ENCODE data around the gene ZGPAT.

ZGPAT gene

DNA sequence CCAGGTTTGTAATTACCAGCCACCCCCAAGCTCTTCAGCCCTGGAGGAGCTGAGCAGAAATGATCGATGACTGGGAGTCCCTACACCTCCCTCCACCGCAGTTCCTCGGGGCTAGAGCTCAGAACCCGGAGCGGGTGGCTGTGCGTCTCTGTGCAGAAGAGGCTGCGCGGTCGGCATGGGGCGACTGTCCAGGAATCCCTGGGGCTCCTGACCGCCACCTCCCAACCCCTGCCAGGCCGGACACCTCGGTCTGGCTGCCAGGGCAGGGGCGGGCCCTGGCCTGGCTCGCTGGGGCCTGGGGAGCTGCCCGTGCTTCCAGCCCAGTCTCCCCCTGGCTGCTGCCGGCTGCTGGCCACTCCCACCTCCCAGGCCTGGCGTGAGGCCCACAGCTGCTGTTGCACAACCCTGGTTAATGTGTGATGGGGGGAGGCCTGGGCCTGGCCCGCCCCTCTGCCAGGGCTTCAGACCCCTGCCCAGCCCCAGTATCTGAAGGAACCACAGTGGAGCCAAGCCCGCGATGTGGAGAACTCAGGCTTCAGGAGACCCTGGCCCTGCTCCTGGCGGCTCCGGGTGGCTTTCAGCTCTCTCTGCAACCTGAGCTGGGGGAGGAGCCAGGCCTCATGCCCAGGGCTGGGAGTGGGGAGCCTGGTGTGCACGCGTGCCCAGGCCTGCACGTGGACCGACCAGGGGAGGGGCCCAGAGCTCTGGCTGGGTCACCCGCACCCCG lies 33.0 kb downstream of the ZGPAT start:
- H3K27me3 ChIP-seq (ENCODE audit: control insufficient read depth, insufficient read depth, low read length), result no peaks in the 10 kb centered on the region
- H3K36me3 ChIP-seq (ENCODE audit: control insufficient read depth, low read depth, low read length), result peaks cover 5% of the 10 kb centered on the region
- no peak overlapping the region for H3K27ac ChIP-seq (ENCODE audit: low read length)
- no peaks in the 10 kb centered on the region for H3K9me3 ChIP-seq (ENCODE audit: control insufficient read depth, low read depth, low read length)
- H3K4me3 ChIP-seq (ENCODE audit: low read length), result peak overlapping the region; percentile 75
- peaks cover 4% of the 10 kb centered on the region for H3K4me1 ChIP-seq (ENCODE audit: control insufficient read depth, low read depth, low read length)
- H3K9ac ChIP-seq (ENCODE audit: low read length), result peak overlapping the region; percentile 48

DNA sequence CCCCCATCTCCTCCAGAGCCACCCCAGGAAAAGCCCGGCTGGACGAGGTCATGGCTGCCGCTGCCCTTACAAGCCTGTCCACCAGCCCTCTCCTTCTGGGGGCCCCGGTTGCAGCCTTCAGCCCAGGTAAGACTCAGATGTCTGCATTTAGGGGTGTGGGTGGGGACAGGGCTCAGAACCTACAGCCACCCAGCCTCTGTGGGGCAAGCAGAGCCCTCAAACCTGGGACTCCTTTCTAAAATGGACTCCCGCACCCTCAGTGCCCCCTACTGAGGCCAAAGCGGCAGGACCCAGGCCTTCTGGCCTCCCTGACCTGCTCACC lies 33.5 kb downstream of the ZGPAT start:
- peaks cover 5% of the 10 kb centered on the region for H3K36me3 ChIP-seq (ENCODE audit: control insufficient read depth, low read depth, low read length)
- no peaks in the 10 kb centered on the region for H3K27me3 ChIP-seq (ENCODE audit: control insufficient read depth, insufficient read depth, low read length)
- peak overlapping the region; percentile 75 for H3K4me3 ChIP-seq (ENCODE audit: low read length)
- H3K9me3 ChIP-seq (ENCODE audit: control insufficient read depth, low read depth, low read length), result no peaks in the 10 kb centered on the region
- peak overlapping the region; percentile 48 for H3K9ac ChIP-seq (ENCODE audit: low read length)
- peaks cover 4% of the 10 kb centered on the region for H3K4me1 ChIP-seq (ENCODE audit: control insufficient read depth, low read depth, low read length)
- H3K27ac ChIP-seq (ENCODE audit: low read length), result no peak overlapping the region

DNA sequence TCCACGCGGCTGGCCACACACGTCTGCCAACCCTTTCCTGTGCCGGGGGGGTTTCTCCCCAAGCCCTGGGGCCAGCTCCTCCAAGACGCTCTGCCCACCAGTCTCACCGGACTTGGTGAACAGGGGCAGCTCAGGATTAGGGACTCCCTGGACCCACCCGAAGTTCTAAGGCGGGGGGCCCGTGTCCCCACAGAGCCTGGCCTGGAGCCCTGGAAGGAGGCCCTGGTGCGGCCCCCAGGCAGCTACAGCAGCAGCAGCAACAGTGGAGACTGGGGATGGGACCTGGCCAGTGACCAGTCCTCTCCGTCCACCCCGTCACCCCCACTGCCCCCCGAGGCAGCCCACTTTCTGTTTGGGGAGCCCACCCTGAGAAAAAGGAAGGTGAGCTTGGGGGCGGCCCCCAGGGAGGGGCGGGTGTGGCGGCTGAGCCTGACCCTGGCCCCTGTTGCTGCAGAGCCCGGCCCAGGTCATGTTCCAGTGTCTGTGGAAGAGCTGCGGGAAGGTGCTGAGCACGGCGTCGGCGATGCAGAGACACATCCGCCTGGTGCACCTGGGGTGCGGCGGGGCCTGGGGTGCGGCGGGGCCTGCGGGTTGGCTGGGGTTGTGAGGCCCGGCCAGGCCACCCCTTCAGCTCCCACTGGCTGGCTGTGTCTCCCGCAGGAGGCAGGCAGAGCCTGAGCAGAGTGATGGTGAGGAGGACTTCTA lies 34.0 kb downstream of the ZGPAT start:
- no peak overlapping the region for H3K27ac ChIP-seq (ENCODE audit: low read length)
- H3K9ac ChIP-seq (ENCODE audit: low read length), result no peak overlapping the region
- peaks cover 4% of the 10 kb centered on the region for H3K4me1 ChIP-seq (ENCODE audit: control insufficient read depth, low read depth, low read length)
- peak overlapping the region; percentile 75 for H3K4me3 ChIP-seq (ENCODE audit: low read length)
- peaks cover 5% of the 10 kb centered on the region for H3K36me3 ChIP-seq (ENCODE audit: control insufficient read depth, low read depth, low read length)
- H3K27me3 ChIP-seq (ENCODE audit: control insufficient read depth, insufficient read depth, low read length), result no peaks in the 10 kb centered on the region
- H3K9me3 ChIP-seq (ENCODE audit: control insufficient read depth, low read depth, low read length), result no peaks in the 10 kb centered on the region

DNA sequence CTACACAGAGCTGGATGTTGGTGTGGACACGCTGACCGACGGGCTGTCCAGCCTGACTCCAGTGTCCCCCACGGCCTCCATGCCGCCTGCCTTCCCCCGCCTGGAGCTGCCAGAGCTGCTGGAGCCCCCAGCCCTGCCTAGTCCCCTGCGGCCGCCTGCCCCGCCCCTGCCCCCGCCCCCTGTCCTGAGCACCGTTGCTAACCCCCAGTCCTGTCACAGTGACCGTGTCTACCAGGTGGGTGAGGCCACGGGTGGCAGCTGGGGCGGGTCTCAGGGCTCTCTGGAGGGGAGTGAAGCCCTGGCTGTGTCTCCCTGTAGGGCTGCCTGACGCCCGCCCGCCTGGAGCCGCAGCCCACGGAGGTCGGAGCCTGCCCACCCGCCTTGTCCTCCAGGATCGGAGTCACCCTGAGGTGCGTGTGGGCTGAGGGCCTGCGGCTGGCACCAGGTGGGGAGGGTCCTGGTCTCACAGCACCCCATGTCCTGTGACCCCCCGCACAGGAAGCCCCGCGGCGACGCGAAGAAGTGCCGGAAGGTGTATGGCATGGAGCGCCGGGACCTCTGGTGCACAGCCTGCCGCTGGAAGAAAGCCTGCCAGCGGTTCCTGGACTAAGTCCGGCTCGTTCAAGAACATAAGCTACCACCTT lies 34.7 kb downstream of the ZGPAT start:
- peaks cover 4% of the 10 kb centered on the region for H3K4me1 ChIP-seq (ENCODE audit: control insufficient read depth, low read depth, low read length)
- no peak overlapping the region for H3K4me3 ChIP-seq (ENCODE audit: low read length)
- no peak overlapping the region for H3K9ac ChIP-seq (ENCODE audit: low read length)
- H3K9me3 ChIP-seq (ENCODE audit: control insufficient read depth, low read depth, low read length), result no peaks in the 10 kb centered on the region
- peaks cover 5% of the 10 kb centered on the region for H3K36me3 ChIP-seq (ENCODE audit: control insufficient read depth, low read depth, low read length)
- no peaks in the 10 kb centered on the region for H3K27me3 ChIP-seq (ENCODE audit: control insufficient read depth, insufficient read depth, low read length)
- H3K27ac ChIP-seq (ENCODE audit: low read length), result no peak overlapping the region

DNA sequence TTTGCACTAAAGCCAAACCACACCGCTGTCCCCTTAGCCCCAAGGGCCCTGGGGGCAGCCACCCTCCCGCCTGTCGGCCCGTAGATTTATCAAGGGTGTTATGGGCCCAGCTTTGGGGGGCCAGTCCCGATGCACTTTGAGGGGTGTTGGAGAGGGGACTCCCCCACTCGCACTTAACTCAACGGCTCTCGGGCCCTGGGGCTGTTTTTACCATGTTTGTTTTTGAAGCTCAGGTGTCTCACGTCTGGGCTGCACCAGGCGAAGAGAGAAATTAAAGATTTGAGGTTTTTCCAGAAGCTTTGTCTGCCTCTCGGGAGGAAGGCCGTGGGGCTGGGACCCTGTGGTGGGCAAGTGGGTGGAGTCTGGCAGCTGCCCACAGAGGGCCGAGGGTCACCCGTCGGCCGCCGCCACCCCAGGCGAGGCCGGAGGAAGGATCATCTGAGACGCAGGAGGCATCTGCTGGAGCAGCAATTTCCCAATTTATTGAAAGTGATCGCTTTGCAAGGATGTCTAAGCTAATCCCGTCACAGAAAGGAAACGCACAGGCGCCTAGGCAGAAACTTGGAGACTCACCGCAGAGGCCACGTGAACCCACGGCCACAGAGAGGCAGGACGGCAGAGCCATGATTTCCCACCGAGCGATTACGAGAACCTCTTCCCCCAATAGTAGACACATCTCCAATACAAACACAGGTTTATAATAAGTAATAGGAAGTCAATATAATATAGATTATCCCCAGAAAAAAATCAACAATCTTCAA lies 35.6 kb downstream of the ZGPAT start:
- Histone ChIP-seq H3K4me3 (ENCODE audit: low read length) (no peak overlapping the region), H3K36me3 (ENCODE audit: control insufficient read depth, low read depth, low read length) (peaks cover 5% of the 10 kb centered on the region), H3K9ac (ENCODE audit: low read length) (no peak overlapping the region), H3K4me1 (ENCODE audit: control insufficient read depth, low read depth, low read length) (peaks cover 4% of the 10 kb centered on the region), H3K27ac (ENCODE audit: low read length) (no peak overlapping the region), H3K27me3 (ENCODE audit: control insufficient read depth, insufficient read depth, low read length) (no peaks in the 10 kb centered on the region), H3K9me3 (ENCODE audit: control insufficient read depth, low read depth, low read length) (no peaks in the 10 kb centered on the region)

DNA sequence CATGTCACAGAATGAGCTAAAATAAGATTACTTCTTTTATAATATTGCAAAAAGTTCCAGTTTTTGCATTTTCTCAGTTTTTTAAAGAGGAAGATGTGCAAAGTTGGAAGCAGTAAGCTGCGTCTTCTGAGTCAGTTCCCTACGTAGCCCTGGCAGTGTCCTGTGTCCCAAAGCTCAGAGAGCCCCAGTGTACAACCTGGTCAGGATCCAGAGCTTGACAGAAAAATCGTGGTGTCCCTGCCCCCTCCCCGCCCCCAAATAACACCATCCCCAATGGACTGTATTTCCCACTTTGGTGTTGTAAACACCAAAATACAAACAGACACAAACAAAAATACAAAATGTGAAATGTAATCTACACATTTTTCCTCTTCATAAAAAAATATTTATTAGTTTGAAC lies 36.3 kb downstream of the ZGPAT start:
- H3K27ac ChIP-seq (ENCODE audit: low read length), result no peak overlapping the region
- no peaks in the 10 kb centered on the region for H3K9me3 ChIP-seq (ENCODE audit: control insufficient read depth, low read depth, low read length)
- H3K4me3 ChIP-seq (ENCODE audit: low read length), result no peak overlapping the region
- peaks cover 5% of the 10 kb centered on the region for H3K36me3 ChIP-seq (ENCODE audit: control insufficient read depth, low read depth, low read length)
- H3K9ac ChIP-seq (ENCODE audit: low read length), result no peak overlapping the region
- peaks cover 4% of the 10 kb centered on the region for H3K4me1 ChIP-seq (ENCODE audit: control insufficient read depth, low read depth, low read length)
- no peaks in the 10 kb centered on the region for H3K27me3 ChIP-seq (ENCODE audit: control insufficient read depth, insufficient read depth, low read length)

DNA sequence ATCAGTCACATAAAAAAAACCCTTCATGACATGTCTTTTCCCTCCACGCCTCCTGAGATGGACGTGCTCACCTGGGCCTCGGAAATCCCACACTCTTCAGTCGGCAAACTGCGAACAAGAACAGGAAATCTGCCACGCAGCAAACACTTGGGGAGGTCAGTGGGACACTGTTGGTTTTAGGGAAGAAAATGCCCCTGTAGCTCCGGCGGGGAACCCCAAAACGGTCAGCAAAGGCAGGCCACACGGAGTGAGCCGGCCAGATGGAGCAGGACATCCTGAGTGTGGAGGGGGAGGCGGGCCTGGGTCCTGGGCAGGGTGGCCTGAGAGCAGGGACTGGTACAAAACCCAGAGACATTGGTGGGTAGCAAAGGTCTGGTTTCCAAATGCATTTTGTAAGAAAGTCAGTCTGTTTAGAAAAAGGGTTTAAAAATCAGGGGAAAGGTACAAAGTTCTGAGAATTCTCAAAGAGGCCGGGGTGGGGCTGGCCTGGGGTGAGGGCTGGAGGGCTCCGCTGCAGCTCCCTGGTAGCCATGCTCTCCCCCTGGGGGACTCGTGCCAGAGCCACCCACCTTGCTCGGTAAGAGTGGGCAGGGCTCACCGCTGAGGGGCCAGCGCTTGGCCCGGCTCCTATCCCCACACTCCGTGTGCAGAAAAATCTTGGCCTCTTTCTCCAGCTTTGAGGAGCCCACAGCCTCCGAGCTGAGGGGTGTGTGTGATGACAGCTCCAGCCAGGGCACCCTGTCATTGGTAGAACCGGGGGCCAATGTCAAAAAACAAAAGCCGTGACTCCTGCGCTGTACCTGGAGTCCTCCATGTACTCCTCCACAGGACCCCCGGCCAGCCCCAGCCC lies 37.0 kb downstream of the ZGPAT start:
- Histone ChIP-seq H3K9me3 (ENCODE audit: control insufficient read depth, low read depth, low read length) (no peaks in the 10 kb centered on the region), H3K27ac (ENCODE audit: low read length) (no peak overlapping the region), H3K4me1 (ENCODE audit: control insufficient read depth, low read depth, low read length) (peaks cover 4% of the 10 kb centered on the region)

DNA sequence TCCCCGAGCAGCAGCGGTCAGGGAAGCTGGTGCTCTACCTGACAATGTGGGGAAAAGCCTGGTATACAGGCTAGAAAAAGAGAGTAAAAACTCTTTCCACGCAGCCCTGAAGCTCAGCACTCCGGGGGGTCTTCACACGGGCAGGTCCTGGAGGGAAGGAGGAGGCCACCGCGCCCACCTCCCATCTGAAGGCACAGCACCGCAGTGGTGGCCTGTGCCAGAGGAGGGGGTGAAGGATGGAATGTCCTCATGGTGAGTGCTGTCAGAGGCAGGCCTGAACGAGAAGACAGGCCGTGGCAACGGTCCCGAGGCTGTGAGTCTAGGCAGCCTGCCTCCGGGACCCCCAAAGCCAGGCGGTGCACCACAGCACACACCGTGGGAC lies 37.6 kb downstream of the ZGPAT start:
- H3K36me3 ChIP-seq (ENCODE audit: control insufficient read depth, low read depth, low read length), result peaks cover 5% of the 10 kb centered on the region
- no peaks in the 10 kb centered on the region for H3K9me3 ChIP-seq (ENCODE audit: control insufficient read depth, low read depth, low read length)
- H3K9ac ChIP-seq (ENCODE audit: low read length), result no peak overlapping the region
- H3K27me3 ChIP-seq (ENCODE audit: control insufficient read depth, insufficient read depth, low read length), result no peaks in the 10 kb centered on the region
- H3K27ac ChIP-seq (ENCODE audit: low read length), result no peak overlapping the region
- H3K4me3 ChIP-seq (ENCODE audit: low read length), result no peak overlapping the region
- H3K4me1 ChIP-seq (ENCODE audit: control insufficient read depth, low read depth, low read length), result peaks cover 4% of the 10 kb centered on the region

More for the DNA sequence above, 37.0 kb downstream of the ZGPAT start:
- H3K9ac ChIP-seq (ENCODE audit: low read length), result no peak overlapping the region
- H3K4me3 ChIP-seq (ENCODE audit: low read length), result no peak overlapping the region
- H3K27me3 ChIP-seq (ENCODE audit: control insufficient read depth, insufficient read depth, low read length), result no peaks in the 10 kb centered on the region
- peaks cover 5% of the 10 kb centered on the region for H3K36me3 ChIP-seq (ENCODE audit: control insufficient read depth, low read depth, low read length)

DNA sequence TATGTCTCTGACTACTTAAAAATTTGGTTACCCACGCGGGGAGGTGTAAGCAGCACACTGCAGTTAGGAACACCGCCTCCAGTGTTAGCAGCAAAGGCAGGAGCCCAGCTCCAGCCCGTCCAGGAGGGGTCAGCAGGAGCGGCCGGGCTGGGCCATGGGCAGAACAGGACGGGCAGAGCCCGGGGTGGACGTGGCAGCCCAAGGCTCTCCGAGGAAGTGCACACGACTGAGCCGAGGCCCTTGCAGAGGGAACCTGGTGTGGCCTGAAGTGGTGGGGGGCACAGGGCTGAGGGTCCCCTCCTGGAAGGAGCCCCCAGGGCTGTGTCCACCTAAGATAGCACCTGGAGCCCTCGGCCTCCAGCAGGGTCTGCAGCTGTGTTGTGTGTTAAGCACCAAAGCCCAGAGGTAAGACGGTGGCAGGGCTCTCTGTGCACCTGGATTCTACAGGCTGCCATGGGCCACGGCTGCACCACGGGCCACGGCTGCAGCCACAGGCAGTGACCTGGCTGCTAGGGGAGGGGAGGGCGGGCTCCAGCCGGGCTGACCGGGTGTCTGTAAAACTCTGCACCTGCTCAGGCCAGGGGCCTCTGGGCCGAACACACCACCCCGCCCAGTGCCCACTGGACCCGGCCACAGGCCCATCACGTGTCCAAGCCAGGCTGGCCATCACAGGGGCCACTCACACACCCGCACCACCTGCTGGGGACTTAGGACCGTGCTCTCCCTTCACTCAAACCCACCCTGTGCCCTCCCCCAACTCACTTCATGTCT lies 38.3 kb downstream of the ZGPAT start:
- no peak overlapping the region for H3K9ac ChIP-seq (ENCODE audit: low read length)
- H3K36me3 ChIP-seq (ENCODE audit: control insufficient read depth, low read depth, low read length), result peaks cover 5% of the 10 kb centered on the region
- H3K4me3 ChIP-seq (ENCODE audit: low read length), result no peak overlapping the region
- peaks cover 3% of the 10 kb centered on the region for H3K4me1 ChIP-seq (ENCODE audit: control insufficient read depth, low read depth, low read length)
- H3K27me3 ChIP-seq (ENCODE audit: control insufficient read depth, insufficient read depth, low read length), result no peaks in the 10 kb centered on the region
- H3K27ac ChIP-seq (ENCODE audit: low read length), result no peak overlapping the region
- H3K9me3 ChIP-seq (ENCODE audit: control insufficient read depth, low read depth, low read length), result no peaks in the 10 kb centered on the region

DNA sequence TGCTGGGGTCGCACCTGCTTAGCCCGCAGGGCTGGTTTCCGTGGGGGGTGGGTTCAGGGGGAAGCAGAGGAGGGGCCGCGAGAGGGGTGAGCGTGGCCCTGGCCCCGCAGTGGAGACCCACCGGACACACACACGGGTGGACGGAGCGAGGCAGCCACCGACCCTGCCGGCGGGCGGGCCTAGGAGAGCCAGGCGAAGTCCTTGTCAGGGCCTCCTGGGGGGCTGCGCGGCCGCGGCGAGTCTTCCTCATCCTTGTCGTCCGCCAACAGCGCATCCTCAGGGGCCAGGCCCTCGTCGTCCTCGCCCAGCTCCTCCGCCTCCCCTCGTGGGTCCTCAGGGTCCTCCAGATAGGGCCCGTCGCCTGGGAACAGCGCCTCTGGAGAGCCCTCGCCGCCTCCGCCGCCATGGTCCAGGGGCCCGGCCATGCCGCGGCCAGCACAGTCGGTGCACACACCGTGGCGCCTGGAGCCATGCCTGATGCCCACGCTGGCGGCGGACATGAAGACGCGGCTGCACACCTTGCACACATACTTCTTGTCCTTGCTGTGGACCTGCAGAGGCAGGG lies 39.0 kb downstream of the ZGPAT start:
- no peak overlapping the region for H3K27ac ChIP-seq (ENCODE audit: low read length)
- H3K4me3 ChIP-seq (ENCODE audit: low read length), result no peak overlapping the region
- H3K9me3 ChIP-seq (ENCODE audit: control insufficient read depth, low read depth, low read length), result no peaks in the 10 kb centered on the region
- peaks cover 5% of the 10 kb centered on the region for H3K36me3 ChIP-seq (ENCODE audit: control insufficient read depth, low read depth, low read length)
- no peaks in the 10 kb centered on the region for H3K27me3 ChIP-seq (ENCODE audit: control insufficient read depth, insufficient read depth, low read length)
- H3K4me1 ChIP-seq (ENCODE audit: control insufficient read depth, low read depth, low read length), result no peaks in the 10 kb centered on the region
- no peak overlapping the region for H3K9ac ChIP-seq (ENCODE audit: low read length)

Measured in iPS-18a (cell line).